IPS-15b (cell line): Measurements from ENCODE around the gene ADCY1.

Experiments used
- H3K27me3 ChIP-seq: one replicate; pipeline ENCODE4 v1.6.1; 2013; ENCODE audit warnings: low read length; ENCODE audit not compliant: control insufficient read depth, insufficient read depth
- H3K36me3 ChIP-seq: one replicate; pipeline ENCODE4 v1.6.1; 2013; ENCODE audit warnings: low read length; ENCODE audit not compliant: control insufficient read depth, insufficient read depth
- H3K4me1 ChIP-seq: one replicate; pipeline ENCODE4 v1.6.1; 2013; ENCODE audit warnings: mild to moderate bottlenecking, low read length; ENCODE audit not compliant: control insufficient read depth, insufficient read depth
- H3K4me3 ChIP-seq: one replicate; pipeline ENCODE4 v1.5.1; 2013; ENCODE audit warnings: low read depth, low read length
- H3K9ac ChIP-seq: one replicate; pipeline ENCODE4 v1.6.1; 2013; ENCODE audit warnings: low read depth, mild to moderate bottlenecking, low read length
- H3K9me3 ChIP-seq: one replicate; pipeline ENCODE4 v1.6.1; 2013; ENCODE audit warnings: mild to moderate bottlenecking, low read length; ENCODE audit not compliant: control insufficient read depth, insufficient read depth

The ADCY1 gene

GRCh38 chr7:45597286-45597984, 23.3 kb downstream of the ADCY1 start:
- Histone ChIP-seq H3K9ac (no peak overlapping the region), H3K4me1 (no peaks in the 10 kb centered on the region), H3K9me3 (no peaks in the 10 kb centered on the region), H3K27me3 (no peaks in the 10 kb centered on the region), H3K4me3 (no peak overlapping the region), H3K36me3 (peaks cover 15% of the 10 kb centered on the region)

GRCh38 chr7:45598886-45599520, 24.8 kb downstream of the ADCY1 start:
- Histone ChIP-seq H3K4me3 (no peak overlapping the region), H3K9ac (no peak overlapping the region), H3K36me3 (peaks cover 11% of the 10 kb centered on the region), H3K4me1 (no peaks in the 10 kb centered on the region), H3K27me3 (no peaks in the 10 kb centered on the region), H3K9me3 (no peaks in the 10 kb centered on the region)

GRCh38 chr7:45599851-45600706, 25.9 kb downstream of the ADCY1 start:
- no peaks in the 10 kb centered on the region for H3K9me3 ChIP-seq
- H3K9ac ChIP-seq: no peak overlapping the region
- H3K4me3 ChIP-seq: no peak overlapping the region
- H3K4me1 ChIP-seq: no peaks in the 10 kb centered on the region
- H3K27me3 ChIP-seq: no peaks in the 10 kb centered on the region
- H3K36me3 ChIP-seq: peaks cover 11% of the 10 kb centered on the region

GRCh38 chr7:45601094-45601493, 26.9 kb downstream of the ADCY1 start:
- no peaks in the 10 kb centered on the region for H3K4me1 ChIP-seq
- no peak overlapping the region for H3K9ac ChIP-seq
- peaks cover 11% of the 10 kb centered on the region for H3K36me3 ChIP-seq
- H3K27me3 ChIP-seq: no peaks in the 10 kb centered on the region
- no peak overlapping the region for H3K4me3 ChIP-seq
- H3K9me3 ChIP-seq: no peaks in the 10 kb centered on the region

- no peak overlapping the region for H3K9ac ChIP-seq
- H3K4me1 ChIP-seq: no peaks in the 10 kb centered on the region
- no peak overlapping the region for H3K4me3 ChIP-seq
- H3K9me3 ChIP-seq: no peaks in the 10 kb centered on the region
- no peaks in the 10 kb centered on the region for H3K27me3 ChIP-seq
- peaks cover 4% of the 10 kb centered on the region for H3K36me3 ChIP-seq
Observed at GRCh38 chr7:45601816-45602540, 27.8 kb downstream of the ADCY1 start.

GRCh38 chr7:45606050-45606449, 31.9 kb downstream of the ADCY1 start:
- H3K9ac ChIP-seq: no peak overlapping the region
- H3K4me3 ChIP-seq: no peak overlapping the region
- no peaks in the 10 kb centered on the region for H3K4me1 ChIP-seq
- no peaks in the 10 kb centered on the region for H3K27me3 ChIP-seq
- H3K9me3 ChIP-seq: no peaks in the 10 kb centered on the region
- no peaks in the 10 kb centered on the region for H3K36me3 ChIP-seq

GRCh38 chr7:45606931-45607330, 32.8 kb downstream of the ADCY1 start:
- no peaks in the 10 kb centered on the region for H3K4me1 ChIP-seq
- H3K27me3 ChIP-seq: no peaks in the 10 kb centered on the region
- H3K4me3 ChIP-seq: no peak overlapping the region
- no peak overlapping the region for H3K9ac ChIP-seq
- no peaks in the 10 kb centered on the region for H3K36me3 ChIP-seq
- no peaks in the 10 kb centered on the region for H3K9me3 ChIP-seq

- Histone ChIP-seq H3K4me3 (no peak overlapping the region), H3K27me3 (no peaks in the 10 kb centered on the region), H3K9me3 (no peaks in the 10 kb centered on the region), H3K36me3 (no peaks in the 10 kb centered on the region), H3K4me1 (no peaks in the 10 kb centered on the region), H3K9ac (no peak overlapping the region)
Observed at GRCh38 chr7:45609180-45609579, 35.0 kb downstream of the ADCY1 start.

GRCh38 chr7:45610019-45610418, 35.9 kb downstream of the ADCY1 start:
- H3K4me3 ChIP-seq: no peak overlapping the region
- H3K9ac ChIP-seq: no peak overlapping the region
- H3K4me1 ChIP-seq: no peaks in the 10 kb centered on the region
- H3K9me3 ChIP-seq: no peaks in the 10 kb centered on the region
- no peaks in the 10 kb centered on the region for H3K36me3 ChIP-seq
- H3K27me3 ChIP-seq: no peaks in the 10 kb centered on the region

GRCh38 chr7:45610660-45611299, 36.6 kb downstream of the ADCY1 start:
- no peak overlapping the region for H3K4me3 ChIP-seq
- H3K27me3 ChIP-seq: no peaks in the 10 kb centered on the region
- no peak overlapping the region for H3K9ac ChIP-seq
- no peaks in the 10 kb centered on the region for H3K9me3 ChIP-seq
- no peaks in the 10 kb centered on the region for H3K36me3 ChIP-seq
- H3K4me1 ChIP-seq: no peaks in the 10 kb centered on the region

GRCh38 chr7:45617166-45617565, 43.0 kb downstream of the ADCY1 start:
- H3K4me1 ChIP-seq: no peaks in the 10 kb centered on the region
- H3K27me3 ChIP-seq: no peaks in the 10 kb centered on the region
- H3K4me3 ChIP-seq: no peak overlapping the region
- no peaks in the 10 kb centered on the region for H3K9me3 ChIP-seq
- H3K9ac ChIP-seq: no peak overlapping the region
- no peaks in the 10 kb centered on the region for H3K36me3 ChIP-seq
